GM12892 (cell line): Measurements from ENCODE around the gene HBZ.
"Not testable (repeated sequence)": the region's sequence is repeated elsewhere in the genome, so short reads cannot be mapped to it uniquely, and the experiment has no call there.

Experiments used
- POLR2A ChIP-seq: IDR thresholded peaks from 2 replicates; pipeline ENCODE4 v1.6.1; 2011; ENCODE audit warnings: low read depth, low read length, control low read depth
- POLR2AphosphoS5 ChIP-seq: IDR thresholded peaks from 2 replicates; pipeline ENCODE4 v1.6.1; 2011; ENCODE audit warnings: low read depth, low read length, control low read depth
- TAF1 ChIP-seq: IDR thresholded peaks from 2 replicates; pipeline ENCODE4 v1.6.1; 2011; ENCODE audit warnings: low read depth, mild to moderate bottlenecking, control low read depth, low read length, borderline replicate concordance

GRCh38 chr16:160242-160641 lies 7.8 kb downstream of the HBZ start:
- not testable (repeated sequence) for TF ChIP-seq POLR2A, POLR2AphosphoS5, TAF1
